PC-3 (cell line): ENCODE results near the gene AXIN2. TPM values are rescaled to one million over a fixed set of nuclear protein-coding genes. Genes with fewer than 3 reads are reported as not detected.

Source experiments
- ATAC-seq: fragments of 200-7000 bp; cut with Tn5 transposase; 2 replicates; pipeline ENCODE4 v1.9.1; 2020; ENCODE audit warnings: mild to moderate bottlenecking, moderate library complexity
- BruUV-seq: library from RNA; stranded (reverse); fragments of 400-500 nt; replicated peaks from 2 replicates; lab custom pipeline; 2021; lab: Mats Ljungman, UMichigan
- CTCF ChIA-PET: fragments of 300-600 bp; sonication (Branson Sonifier 250); formaldehyde crosslinking; loops from one replicate; lab custom pipeline; 2022; ENCODE audit warnings: antibody characterized with exemption; lab: Charles Lee
- POLR2A ChIA-PET: fragments of 300-600 bp; sonication (Branson Sonifier 250); formaldehyde crosslinking; loops from one replicate; lab custom pipeline; 2022; ENCODE audit warnings: antibody characterized with exemption; ENCODE audit not compliant: unreplicated experiment; lab: Charles Lee
- DNase-seq: peaks from one replicate; pipeline ENCODE4 v3.0.0-alpha.2; 2015
- H2AFZ ChIP-seq: fragments of 300-600 bp; sonication (generic); 2 replicates; pipeline ENCODE4 v1.6.0; 2016; ENCODE audit warnings: antibody characterized with exemption, low read length
- H3F3A ChIP-seq: fragments of 300-600 bp; sonication (generic); one replicate; pipeline ENCODE4 v1.6.0; 2017; ENCODE audit warnings: antibody characterized with exemption, low read length, control low read depth, mild to moderate bottlenecking; ENCODE audit not compliant: unreplicated experiment
- H3K27ac ChIP-seq: fragments of 300-600 bp; sonication (generic); 2 replicates; pipeline ENCODE4 v1.5.1; 2016; ENCODE audit warnings: mild to moderate bottlenecking, low read length
- H3K27me3 ChIP-seq: fragments of 300-600 bp; sonication (generic); 2 replicates; pipeline ENCODE4 v1.6.1; 2016; ENCODE audit warnings: low read length, mixed read lengths
- H3K36me3 ChIP-seq: fragments of 300-600 bp; sonication (generic); 2 replicates; pipeline ENCODE4 v1.6.1; 2016; ENCODE audit warnings: low read depth, mixed run types, low read length, mixed read lengths
- H3K4me1 ChIP-seq: fragments of 300-600 bp; sonication (generic); 2 replicates; pipeline ENCODE4 v1.5.1; 2016; ENCODE audit warnings: low read length; ENCODE audit not compliant: insufficient read depth
- H3K4me2 ChIP-seq: fragments of 300-600 bp; sonication (generic); 2 replicates; pipeline ENCODE4 v1.6.0; 2016; ENCODE audit warnings: low read length
- H3K4me3 ChIP-seq: fragments of 300-600 bp; sonication (generic); 2 replicates; pipeline ENCODE4 v1.5.1; 2016; ENCODE audit warnings: mild to moderate bottlenecking, low read length, mixed read lengths
- H3K79me2 ChIP-seq: fragments of 300-600 bp; sonication (generic); 2 replicates; pipeline ENCODE4 v1.6.1; 2017; ENCODE audit warnings: low read length, mixed read lengths
- H3K9ac ChIP-seq: fragments of 300-600 bp; sonication (generic); 2 replicates; pipeline ENCODE4 v1.6.0; 2016; ENCODE audit warnings: mild to moderate bottlenecking, low read length
- H3K9me2 ChIP-seq: fragments of 300-600 bp; sonication (generic); replicated peaks from 2 replicates; pipeline ENCODE4 v1.6.1; 2016; ENCODE audit warnings: mixed run types, low read length, mixed read lengths
- H3K9me3 ChIP-seq: fragments of 300-600 bp; sonication (generic); 2 replicates; pipeline ENCODE4 v1.6.1; 2016; ENCODE audit warnings: low read length, mixed read lengths
- H4K20me1 ChIP-seq: fragments of 300-600 bp; sonication (generic); 2 replicates; pipeline ENCODE4 v1.6.1; 2016; ENCODE audit warnings: low read length, mixed read lengths
- EZH2 ChIP-seq: fragments of 300-600 bp; sonication (generic); IDR thresholded peaks from one replicate; pipeline ENCODE4 v1.6.1; 2017; ENCODE audit warnings: antibody characterized with exemption, mild to moderate bottlenecking, low read length; ENCODE audit not compliant: unreplicated experiment
- EZH2phosphoT487 ChIP-seq: fragments of 300-600 bp; sonication (generic); IDR thresholded peaks from 2 replicates; pipeline ENCODE4 v1.6.1; 2018; ENCODE audit warnings: mild to moderate bottlenecking, antibody characterized with exemption, low read length, borderline replicate concordance
- intact Hi-C: fragments of 100-400 bp; cut with micrococcal nuclease; formaldehyde crosslinking; loops from 2 replicates; pipeline ENCODE4 v1.9.0; 2023
- total RNA-seq: library from RNA; depleted of rRNA; stranded (reverse); fragments of >200 nt; gene quantifications from 2 replicates; pipeline ENCODE4 v1.2.3, GENCODE V29; 2014
- TF ChIP-seq, protein P1 (sequence below): fragments of 300-600 bp; sonication (generic); conservative IDR thresholded peaks from 2 replicates; pipeline ENCODE4 v1.5.1; 2017; ENCODE audit warnings: antibody characterized with exemption, low read depth, mild to moderate bottlenecking, low read length

AXIN2 gene
- total RNA-seq, 1 experiment from 2014 or later = 2.0 TPM

DNA sequence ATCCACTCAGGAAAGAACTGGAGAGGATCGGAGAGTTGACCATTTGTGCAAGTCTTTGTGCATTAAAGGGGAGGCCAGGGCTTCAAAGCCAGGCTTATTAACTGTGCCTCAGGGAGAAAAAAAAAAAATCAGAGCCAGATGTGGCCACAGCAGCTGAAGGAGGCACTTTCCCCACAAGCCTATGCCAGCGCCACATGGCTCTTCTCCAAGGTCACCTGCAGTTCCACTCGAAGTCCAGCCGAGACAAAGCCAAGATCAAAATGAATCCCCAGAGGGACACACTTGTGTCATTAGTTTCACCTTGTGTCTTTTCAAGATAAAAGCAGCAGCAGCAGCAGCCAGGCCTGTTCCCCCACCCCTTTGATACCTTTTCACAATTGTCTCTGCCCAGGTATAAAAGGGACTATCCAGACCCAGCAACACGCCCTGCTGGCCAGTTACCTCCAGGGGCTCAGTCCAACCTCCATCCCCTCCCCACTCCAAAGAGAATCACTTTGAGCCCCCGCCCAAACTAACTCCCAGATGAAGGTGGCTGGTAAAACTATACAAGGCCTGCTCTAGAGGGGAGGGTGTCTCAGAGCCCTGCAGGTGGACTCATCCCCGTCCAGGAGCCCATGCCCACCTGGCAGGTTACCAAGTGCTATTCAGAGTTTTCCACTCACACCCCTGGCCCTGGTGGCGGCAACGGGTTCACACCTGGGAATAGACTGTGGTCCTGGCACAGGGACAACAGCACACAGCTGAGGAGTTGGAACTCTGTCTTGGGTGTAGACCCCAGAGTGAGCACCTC, 29.2 kb downstream of the AXIN2 start:
- ATAC-seq (no peak), DNase-seq (no peak)
- H2AFZ ChIP-seq = no peak overlapping the region
- H3K9ac ChIP-seq = no peak overlapping the region
- BruUV-seq = no TSS peak
- H3K4me2 ChIP-seq = no peak overlapping the region
- 0 out of 2 replicates have a peak, but pooled peaks cover 4% of the 10 kb centered on the region for H3K4me1 ChIP-seq
- intact Hi-C loops = no loop called here
- H4K20me1 ChIP-seq = no peaks in the 10 kb centered on the region
- no peaks in the 10 kb centered on the region for H3K9me2 ChIP-seq
- ChIA-PET CTCF (interaction anchor here (0.6 kb wide), 1 partner anchor 9 kb away, joined by 7 read pairs; no protein-coding TSS in a partner anchor), POLR2A (no interaction called here)
- H3F3A ChIP-seq = no peaks in the 10 kb centered on the region
- H3K4me3 ChIP-seq = no peak overlapping the region
- H3K27me3 ChIP-seq = no peaks in the 10 kb centered on the region
- H3K36me3 ChIP-seq = no peaks in the 10 kb centered on the region
- no peak overlapping the region for H3K27ac ChIP-seq
- TF ChIP-seq, protein P1, sequence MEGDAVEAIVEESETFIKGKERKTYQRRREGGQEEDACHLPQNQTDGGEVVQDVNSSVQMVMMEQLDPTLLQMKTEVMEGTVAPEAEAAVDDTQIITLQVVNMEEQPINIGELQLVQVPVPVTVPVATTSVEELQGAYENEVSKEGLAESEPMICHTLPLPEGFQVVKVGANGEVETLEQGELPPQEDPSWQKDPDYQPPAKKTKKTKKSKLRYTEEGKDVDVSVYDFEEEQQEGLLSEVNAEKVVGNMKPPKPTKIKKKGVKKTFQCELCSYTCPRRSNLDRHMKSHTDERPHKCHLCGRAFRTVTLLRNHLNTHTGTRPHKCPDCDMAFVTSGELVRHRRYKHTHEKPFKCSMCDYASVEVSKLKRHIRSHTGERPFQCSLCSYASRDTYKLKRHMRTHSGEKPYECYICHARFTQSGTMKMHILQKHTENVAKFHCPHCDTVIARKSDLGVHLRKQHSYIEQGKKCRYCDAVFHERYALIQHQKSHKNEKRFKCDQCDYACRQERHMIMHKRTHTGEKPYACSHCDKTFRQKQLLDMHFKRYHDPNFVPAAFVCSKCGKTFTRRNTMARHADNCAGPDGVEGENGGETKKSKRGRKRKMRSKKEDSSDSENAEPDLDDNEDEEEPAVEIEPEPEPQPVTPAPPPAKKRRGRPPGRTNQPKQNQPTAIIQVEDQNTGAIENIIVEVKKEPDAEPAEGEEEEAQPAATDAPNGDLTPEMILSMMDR = no peak
- TF ChIP-seq EZH2phosphoT487 (no peak), EZH2 (no peak)
- H3K9me3 ChIP-seq = no peaks in the 10 kb centered on the region
- H3K79me2 ChIP-seq = no peaks in the 10 kb centered on the region

DNA sequence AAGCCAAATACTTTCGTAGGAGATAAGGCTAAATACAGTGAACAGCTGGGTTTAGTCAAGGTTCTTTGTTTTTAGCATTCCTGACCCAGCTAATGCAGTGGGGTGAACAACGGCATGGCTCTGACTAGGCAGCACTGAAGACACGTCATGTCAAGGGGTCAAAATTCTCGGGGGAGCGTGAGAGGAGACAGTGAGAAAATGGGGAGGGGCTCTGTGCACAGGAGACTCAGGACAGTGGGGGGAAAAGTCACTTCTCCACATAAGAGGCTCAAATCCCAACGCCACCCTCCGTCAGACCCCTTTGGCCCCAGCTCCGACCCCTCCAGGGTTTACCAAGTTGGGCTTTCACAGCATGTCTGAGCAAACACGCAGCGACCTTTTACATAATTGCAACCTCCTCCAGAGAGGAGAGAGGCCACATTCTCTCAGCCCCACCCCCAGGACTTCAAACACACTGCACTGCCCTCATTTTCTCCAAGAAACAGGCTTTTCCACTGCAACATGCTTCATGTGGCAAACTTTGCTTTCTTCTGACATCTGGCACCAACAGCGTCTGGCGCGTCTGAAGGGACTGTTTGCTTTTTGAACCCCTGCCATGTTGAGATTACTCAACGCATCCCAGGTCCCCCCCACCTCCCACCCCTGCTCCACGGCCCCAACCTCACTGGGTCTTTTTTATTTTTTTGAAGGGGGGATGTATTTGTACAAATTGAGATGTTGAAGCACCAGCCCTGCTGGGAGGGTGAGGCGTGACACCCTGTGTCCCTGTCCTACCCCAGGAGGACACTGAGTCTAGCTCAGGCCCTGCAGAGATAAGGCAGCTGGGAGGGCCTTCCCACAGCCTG, 30.0 kb downstream of the AXIN2 start:
- no TSS peak for BruUV-seq
- intact Hi-C loops = no loop called here
- DNase-seq = no peak

More for the DNA sequence above, 30.0 kb downstream of the AXIN2 start:
- Histone ChIP-seq H4K20me1 (no peaks in the 10 kb centered on the region), H3K4me1 (0 out of 2 replicates have a peak, but pooled peaks cover 4% of the 10 kb centered on the region), H3K4me3 (no peak overlapping the region), H3F3A (no peaks in the 10 kb centered on the region), H3K27me3 (no peaks in the 10 kb centered on the region), H3K79me2 (no peaks in the 10 kb centered on the region), H3K9me2 (no peaks in the 10 kb centered on the region), H3K36me3 (no peaks in the 10 kb centered on the region), H3K4me2 (no peak overlapping the region), H3K27ac (no peak overlapping the region), H2AFZ (no peak overlapping the region), H3K9ac (no peak overlapping the region), H3K9me3 (no peaks in the 10 kb centered on the region)
- ChIA-PET POLR2A (no interaction called here), CTCF (interaction anchor here (0.6 kb wide), 1 partner anchor 8 kb away, joined by 7 read pairs; no protein-coding TSS in a partner anchor)
- ATAC-seq = no peak; the same call in 1 of the 2 replicates
- no peak for TF ChIP-seq EZH2phosphoT487
- TF ChIP-seq, protein P1 = peak; percentile 15; the same call in 1 of the 2 replicates
